ENCODE results near the gene FASLG.
A peak's percentile ranks its signal among the peaks of the same experiment; 100 is the strongest.

The FASLG gene

GRCh38 chr1:172637522-172637921, 21.4 kb upstream of the FASLG start:
- H3K4me1 Mint-ChIP-seq = peaks cover 65% of the 10 kb centered on the region
- peak overlapping the region; percentile 53 for H3K4me3 Mint-ChIP-seq
- peaks cover 8% of the 10 kb centered on the region for H3K9me3 Mint-ChIP-seq
- H3K27me3 Mint-ChIP-seq = no peaks in the 10 kb centered on the region
- H3K36me3 Mint-ChIP-seq = peaks cover 10% of the 10 kb centered on the region
- H3K27ac Mint-ChIP-seq = peak overlapping the region; percentile 90

GRCh38 chr1:172638249-172638648, 20.7 kb upstream of the FASLG start:
- H3K9me3 Mint-ChIP-seq = peaks cover 8% of the 10 kb centered on the region
- peak overlapping the region; percentile 78 for H3K4me3 Mint-ChIP-seq
- H3K27me3 Mint-ChIP-seq = no peaks in the 10 kb centered on the region
- peaks cover 10% of the 10 kb centered on the region for H3K36me3 Mint-ChIP-seq
- H3K4me1 Mint-ChIP-seq = peaks cover 71% of the 10 kb centered on the region
- peak overlapping the region; percentile 99 for H3K27ac Mint-ChIP-seq

GRCh38 chr1:172638885-172639831, 19.7 kb upstream of the FASLG start:
- Mint-ChIP-seq H3K4me1 (peaks cover 77% of the 10 kb centered on the region), H3K36me3 (peaks cover 10% of the 10 kb centered on the region), H3K9me3 (peaks cover 8% of the 10 kb centered on the region), H3K4me3 (peak overlapping the region; percentile 78), H3K27ac (peak overlapping the region; percentile 99), H3K27me3 (no peaks in the 10 kb centered on the region)

- Mint-ChIP-seq H3K36me3 (peaks cover 10% of the 10 kb centered on the region), H3K4me3 (peak overlapping the region; percentile 78)
Observed at GRCh38 chr1:172640111-172640510, 18.8 kb upstream of the FASLG start.

GRCh38 chr1:172641492-172641891, 17.4 kb upstream of the FASLG start:
- Mint-ChIP-seq H3K27me3 (no peaks in the 10 kb centered on the region), H3K36me3 (peaks cover 10% of the 10 kb centered on the region), H3K9me3 (peaks cover 8% of the 10 kb centered on the region), H3K27ac (peak overlapping the region; percentile 52), H3K4me3 (no peak overlapping the region), H3K4me1 (peaks cover 98% of the 10 kb centered on the region)

More at GRCh38 chr1:172640111-172640510, 18.8 kb upstream of the FASLG start:
- no peaks in the 10 kb centered on the region for H3K27me3 Mint-ChIP-seq
- H3K27ac Mint-ChIP-seq = peak overlapping the region; percentile 99
- peaks cover 8% of the 10 kb centered on the region for H3K9me3 Mint-ChIP-seq
- peaks cover 87% of the 10 kb centered on the region for H3K4me1 Mint-ChIP-seq

- H3K36me3 Mint-ChIP-seq = peaks cover 2% of the 10 kb centered on the region
- peak overlapping the region; percentile 33 for H3K4me3 Mint-ChIP-seq
- peaks cover 98% of the 10 kb centered on the region for H3K4me1 Mint-ChIP-seq
- no peaks in the 10 kb centered on the region for H3K9me3 Mint-ChIP-seq
- H3K27ac Mint-ChIP-seq = peak overlapping the region; percentile 76
- H3K27me3 Mint-ChIP-seq = no peaks in the 10 kb centered on the region
Observed at GRCh38 chr1:172642970-172643369, 15.9 kb upstream of the FASLG start.

GRCh38 chr1:172646653-172647052, 12.2 kb upstream of the FASLG start:
- H3K4me3 Mint-ChIP-seq = peak overlapping the region; percentile 12
- H3K27ac Mint-ChIP-seq = peak overlapping the region; percentile 53

GRCh38 chr1:172647110-172647564, 11.8 kb upstream of the FASLG start:
- Mint-ChIP-seq H3K9me3 (no peaks in the 10 kb centered on the region), H3K36me3 (no peaks in the 10 kb centered on the region), H3K4me3 (no peak overlapping the region), H3K27me3 (no peaks in the 10 kb centered on the region), H3K27ac (peak overlapping the region; percentile 11), H3K4me1 (peaks cover 65% of the 10 kb centered on the region)

More at GRCh38 chr1:172646653-172647052, 12.2 kb upstream of the FASLG start:
- H3K27me3 Mint-ChIP-seq = no peaks in the 10 kb centered on the region
- H3K4me1 Mint-ChIP-seq = peaks cover 69% of the 10 kb centered on the region
- H3K36me3 Mint-ChIP-seq = no peaks in the 10 kb centered on the region
- H3K9me3 Mint-ChIP-seq = no peaks in the 10 kb centered on the region

- H3K4me1 Mint-ChIP-seq = peaks cover 57% of the 10 kb centered on the region
- H3K9me3 Mint-ChIP-seq = no peaks in the 10 kb centered on the region
- H3K4me3 Mint-ChIP-seq = no peak overlapping the region
- H3K27ac Mint-ChIP-seq = peak overlapping the region; percentile 78
- no peaks in the 10 kb centered on the region for H3K27me3 Mint-ChIP-seq
- H3K36me3 Mint-ChIP-seq = no peaks in the 10 kb centered on the region
Observed at GRCh38 chr1:172647987-172648386, 10.9 kb upstream of the FASLG start.

- Mint-ChIP-seq H3K9me3 (no peaks in the 10 kb centered on the region), H3K36me3 (no peaks in the 10 kb centered on the region), H3K27me3 (no peaks in the 10 kb centered on the region), H3K27ac (no peak overlapping the region), H3K4me3 (no peak overlapping the region), H3K4me1 (peaks cover 52% of the 10 kb centered on the region)
Observed at GRCh38 chr1:172650474-172651193, 8.3 kb upstream of the FASLG start.

GRCh38 chr1:172653015-172653709, 5.7 kb upstream of the FASLG start:
- Mint-ChIP-seq H3K9me3 (no peaks in the 10 kb centered on the region), H3K27ac (no peak overlapping the region), H3K4me1 (peaks cover 37% of the 10 kb centered on the region), H3K36me3 (no peaks in the 10 kb centered on the region), H3K27me3 (no peaks in the 10 kb centered on the region), H3K4me3 (no peak overlapping the region)

GRCh38 chr1:172654535-172654934, 4.4 kb upstream of the FASLG start:
- H3K9me3 Mint-ChIP-seq = no peaks in the 10 kb centered on the region

GRCh38 chr1:172656576-172656975, 2.3 kb upstream of the FASLG start:
- Mint-ChIP-seq H3K27me3 (no peaks in the 10 kb centered on the region), H3K4me1 (peaks cover 63% of the 10 kb centered on the region), H3K36me3 (peaks cover 14% of the 10 kb centered on the region), H3K9me3 (no peaks in the 10 kb centered on the region), H3K4me3 (no peak overlapping the region), H3K27ac (peak overlapping the region; percentile 6)

More at GRCh38 chr1:172654535-172654934, 4.4 kb upstream of the FASLG start:
- Mint-ChIP-seq H3K27me3 (no peaks in the 10 kb centered on the region), H3K4me3 (no peak overlapping the region), H3K27ac (no peak overlapping the region), H3K4me1 (peaks cover 45% of the 10 kb centered on the region), H3K36me3 (no peaks in the 10 kb centered on the region)

GRCh38 chr1:172657586-172657985, 1.3 kb upstream of the FASLG start:
- Mint-ChIP-seq H3K4me3 (no peak overlapping the region), H3K27me3 (no peaks in the 10 kb centered on the region), H3K9me3 (no peaks in the 10 kb centered on the region), H3K36me3 (peaks cover 14% of the 10 kb centered on the region), H3K27ac (no peak overlapping the region), H3K4me1 (peaks cover 71% of the 10 kb centered on the region)

- no peaks in the 10 kb centered on the region for H3K9me3 Mint-ChIP-seq
- H3K27me3 Mint-ChIP-seq = no peaks in the 10 kb centered on the region
- peaks cover 79% of the 10 kb centered on the region for H3K4me1 Mint-ChIP-seq
- H3K36me3 Mint-ChIP-seq = peaks cover 36% of the 10 kb centered on the region
- H3K27ac Mint-ChIP-seq = peak overlapping the region; percentile 57
- H3K4me3 Mint-ChIP-seq = peak overlapping the region; percentile 96
Observed at GRCh38 chr1:172661107-172661506, 2.2 kb downstream of the FASLG start.
